NCI-H128 (cell line): ENCODE measurements around the gene PGA3.
"Not testable (repeated sequence)": the region's sequence is repeated elsewhere in the genome, so short reads cannot be mapped to it uniquely, and the experiment has no call there.

Experiments
- DNase-seq: peaks from one replicate; lab custom pipeline; 2025; ENCODE audit not compliant: unreplicated experiment; lab: John Stamatoyannopoulos, UW

PGA3 gene

DNA sequence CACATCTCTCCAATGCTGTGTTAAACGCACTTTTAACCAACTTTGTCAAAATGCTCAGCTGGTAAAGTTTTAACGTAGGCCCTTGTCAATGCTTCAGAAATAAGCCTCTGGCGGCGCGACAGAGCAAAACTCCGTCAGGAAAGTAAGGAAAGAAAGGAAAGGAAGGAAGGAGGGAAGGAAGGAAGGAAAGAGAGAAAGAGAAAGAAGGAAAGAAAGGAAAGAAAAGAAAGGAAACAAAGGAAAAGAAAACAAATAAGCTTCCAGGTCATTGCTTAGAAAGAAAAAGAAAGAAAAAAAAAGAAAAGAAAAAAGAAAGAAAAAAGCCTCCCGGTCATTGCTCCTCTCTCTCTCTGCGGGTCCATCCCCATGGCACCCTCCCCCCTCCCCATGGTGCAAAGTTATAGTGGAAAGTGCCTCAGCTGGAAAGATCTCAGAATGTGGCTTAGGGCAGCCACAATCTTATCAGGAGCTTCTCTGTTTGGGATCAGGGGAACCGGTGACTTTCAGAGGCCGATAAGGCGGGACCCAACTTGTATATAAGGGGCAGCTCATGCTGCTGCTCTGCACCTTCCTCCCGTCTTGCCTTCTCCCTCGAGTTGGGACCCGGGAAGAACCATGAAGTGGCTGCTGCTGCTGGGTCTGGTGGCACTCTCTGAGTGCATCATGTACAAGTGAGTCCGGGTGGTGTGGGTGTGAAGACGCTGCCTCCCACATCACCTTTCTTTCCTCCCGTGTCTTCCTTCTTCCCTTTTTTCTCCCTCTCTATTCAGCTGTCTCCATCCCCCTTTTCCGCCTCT, at the start of gene PGA3:
PGA3 (plus strand) TSS at position 566 of the 797 bp plus-strand sequence; CDS start at position 616, 50 bp downstream.
- not testable (repeated sequence) for DNase-seq

DNA sequence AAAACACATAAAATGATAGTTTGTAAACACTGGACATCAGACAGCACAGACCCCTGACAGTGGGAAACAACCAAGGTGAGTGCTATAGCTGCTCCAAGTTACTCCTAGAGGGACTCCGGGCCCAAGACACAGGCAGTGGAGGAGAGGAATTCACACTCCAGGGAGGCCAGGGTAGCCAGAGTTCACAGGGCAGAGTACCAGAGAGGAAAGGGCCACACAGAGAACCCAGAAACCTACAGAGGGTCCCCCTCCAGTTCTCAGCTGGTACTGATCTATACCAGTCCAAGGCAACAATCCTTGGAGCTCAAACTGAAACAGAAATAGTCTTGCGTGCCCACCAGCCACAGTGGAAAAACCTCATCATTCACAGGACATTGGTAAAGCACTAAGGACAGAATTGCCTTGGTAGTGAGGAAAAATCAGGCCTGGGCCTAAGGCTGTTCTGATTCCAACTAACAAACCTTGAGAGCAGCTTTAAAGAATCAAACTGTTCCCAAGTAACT, 49.7 kb upstream of the PGA3 start:
- no peak for DNase-seq

DNA sequence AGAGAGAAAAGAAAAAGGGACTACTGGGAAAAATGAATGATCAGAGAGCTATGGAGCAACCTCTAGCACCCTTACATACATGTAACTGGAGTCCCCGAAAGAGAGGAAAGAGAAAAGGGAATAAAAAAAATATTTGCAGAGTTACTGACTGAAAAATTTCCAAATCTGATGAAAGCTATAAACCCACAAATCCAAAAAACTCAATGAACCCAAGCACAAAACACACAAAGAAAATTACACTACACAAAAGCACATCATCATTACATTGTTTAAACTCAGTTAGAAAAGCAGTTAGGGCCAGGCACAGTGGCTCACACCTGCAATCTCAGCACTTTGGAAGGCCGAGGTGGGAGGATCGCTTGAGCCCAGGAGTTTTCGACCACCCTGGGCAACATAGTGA, 48.8 kb upstream of the PGA3 start:
- DNase-seq: no peak

DNA sequence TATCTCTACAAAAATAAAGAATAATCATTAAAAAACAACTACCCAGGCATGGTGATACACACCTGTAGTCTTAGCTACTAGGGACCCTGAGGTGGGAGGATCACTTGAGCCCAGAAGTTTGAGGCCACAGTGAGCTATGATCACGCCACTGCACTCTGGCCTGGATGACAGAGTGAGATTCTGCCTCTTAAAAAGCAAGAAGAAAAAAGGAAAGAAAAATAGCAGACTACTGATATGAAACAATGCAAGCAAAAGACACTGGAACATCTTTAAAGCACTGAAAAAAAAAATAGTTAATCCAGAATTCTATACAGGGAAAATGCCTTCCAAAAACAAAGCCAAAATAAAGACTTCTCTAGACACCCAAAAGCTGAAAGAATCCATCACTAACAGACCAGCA, 48.0 kb upstream of the PGA3 start:
- DNase-seq: no peak

DNA sequence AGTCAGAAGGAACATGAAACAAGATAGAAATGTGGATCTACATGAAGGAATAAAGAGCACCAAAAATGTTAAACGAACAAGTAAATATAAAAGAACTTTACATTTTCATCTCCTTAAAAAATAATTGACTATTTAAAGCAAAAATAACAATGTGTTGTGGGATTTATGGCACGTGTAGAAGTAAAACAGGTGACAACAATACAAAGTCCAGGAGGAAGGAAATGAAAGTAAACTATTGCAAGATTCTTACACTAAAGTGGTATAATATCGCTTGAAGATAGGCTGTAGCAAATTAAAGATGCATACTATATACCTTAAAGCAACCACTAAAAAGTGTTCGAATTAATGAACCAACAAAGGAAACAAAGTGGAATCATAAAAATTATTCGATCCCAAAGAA, 47.6 kb upstream of the PGA3 start:
- DNase-seq: no peak

DNA sequence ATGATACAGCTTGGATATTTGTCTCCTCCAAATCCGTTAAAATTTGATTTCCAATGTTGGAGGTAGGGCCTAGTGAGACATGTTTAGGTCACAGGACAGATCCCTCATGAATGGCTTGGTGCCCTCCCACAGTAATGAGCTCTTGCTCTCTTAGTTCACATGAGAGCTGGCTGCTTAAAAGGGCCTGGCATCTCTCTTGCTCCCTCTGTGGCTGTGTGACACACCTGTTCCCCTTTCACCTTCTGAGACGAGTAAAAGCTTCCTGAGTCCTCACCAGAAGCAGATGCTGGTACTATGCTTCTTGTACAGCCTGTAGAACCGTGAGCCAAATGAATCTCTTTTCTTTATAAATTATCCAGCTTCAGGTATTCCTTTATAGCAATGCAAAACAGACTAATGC, 45.6 kb upstream of the PGA3 start:
- DNase-seq: no peak

DNA sequence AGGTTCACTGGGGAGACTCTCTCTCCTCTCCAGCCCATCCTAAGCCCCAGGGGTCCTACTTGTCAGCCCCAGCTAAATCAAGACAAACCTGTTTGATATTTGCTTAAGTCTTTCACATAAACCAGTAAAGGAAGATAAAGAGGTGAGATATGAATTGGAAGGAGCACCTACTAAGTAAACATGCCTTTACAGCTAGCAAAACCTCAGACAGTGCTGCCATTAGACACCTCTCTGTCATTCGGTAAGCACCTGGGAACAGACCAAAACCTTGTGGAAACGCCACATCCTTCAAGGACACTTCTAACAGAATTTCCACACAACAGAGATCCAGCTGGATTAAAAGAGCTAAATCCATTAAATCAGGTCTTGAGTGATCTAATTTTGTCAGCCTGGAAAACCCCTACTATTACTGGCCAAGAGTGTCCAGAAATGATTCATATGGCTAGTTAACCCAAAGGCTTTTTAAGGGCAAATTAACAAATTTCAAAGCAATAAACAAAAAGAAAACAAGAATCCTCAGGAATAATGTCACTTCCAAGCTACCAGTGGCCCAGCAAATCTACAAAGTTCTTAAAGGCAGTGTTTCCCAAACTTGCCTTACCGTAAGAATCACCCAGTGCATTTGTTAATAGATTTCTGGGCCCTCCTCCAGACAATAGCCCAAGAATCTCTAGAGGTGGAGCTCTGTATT, 44.5 kb upstream of the PGA3 start:
- DNase-seq: no peak

DNA sequence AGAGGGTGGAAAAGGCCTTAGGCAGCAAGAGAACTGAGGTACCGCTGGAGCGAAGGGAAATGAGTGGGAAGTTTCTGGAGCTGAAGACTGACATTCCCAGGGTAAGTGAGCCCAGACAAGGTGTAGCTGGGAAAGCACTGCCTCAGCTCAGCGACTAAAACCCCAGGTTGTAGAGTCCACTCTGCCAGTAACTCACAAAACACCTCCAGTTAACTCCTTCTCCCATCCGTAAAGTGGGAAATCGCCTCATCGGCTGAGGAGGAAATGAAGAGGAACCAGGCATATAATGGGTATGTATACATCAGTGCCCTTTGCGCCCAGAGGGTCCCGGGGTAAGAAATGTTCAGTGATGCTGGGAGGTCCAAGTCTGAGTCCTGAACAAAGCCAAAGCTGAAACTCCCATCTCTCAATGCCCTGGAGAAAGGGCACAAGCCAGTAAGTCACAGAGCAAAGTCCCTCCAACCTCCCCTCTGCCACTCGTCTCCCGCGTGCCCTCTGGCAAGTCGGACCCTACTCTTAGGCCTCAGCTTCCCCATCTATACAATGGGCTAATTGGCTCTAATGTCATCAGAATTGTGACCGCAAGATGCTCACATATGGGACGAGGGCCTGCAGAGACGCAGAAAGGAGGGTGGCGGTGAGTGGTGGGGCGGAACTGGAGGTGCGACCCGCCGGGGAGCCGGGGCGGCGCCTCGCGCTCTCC, 42.7 kb upstream of the PGA3 start:
- DNase-seq: no peak

DNA sequence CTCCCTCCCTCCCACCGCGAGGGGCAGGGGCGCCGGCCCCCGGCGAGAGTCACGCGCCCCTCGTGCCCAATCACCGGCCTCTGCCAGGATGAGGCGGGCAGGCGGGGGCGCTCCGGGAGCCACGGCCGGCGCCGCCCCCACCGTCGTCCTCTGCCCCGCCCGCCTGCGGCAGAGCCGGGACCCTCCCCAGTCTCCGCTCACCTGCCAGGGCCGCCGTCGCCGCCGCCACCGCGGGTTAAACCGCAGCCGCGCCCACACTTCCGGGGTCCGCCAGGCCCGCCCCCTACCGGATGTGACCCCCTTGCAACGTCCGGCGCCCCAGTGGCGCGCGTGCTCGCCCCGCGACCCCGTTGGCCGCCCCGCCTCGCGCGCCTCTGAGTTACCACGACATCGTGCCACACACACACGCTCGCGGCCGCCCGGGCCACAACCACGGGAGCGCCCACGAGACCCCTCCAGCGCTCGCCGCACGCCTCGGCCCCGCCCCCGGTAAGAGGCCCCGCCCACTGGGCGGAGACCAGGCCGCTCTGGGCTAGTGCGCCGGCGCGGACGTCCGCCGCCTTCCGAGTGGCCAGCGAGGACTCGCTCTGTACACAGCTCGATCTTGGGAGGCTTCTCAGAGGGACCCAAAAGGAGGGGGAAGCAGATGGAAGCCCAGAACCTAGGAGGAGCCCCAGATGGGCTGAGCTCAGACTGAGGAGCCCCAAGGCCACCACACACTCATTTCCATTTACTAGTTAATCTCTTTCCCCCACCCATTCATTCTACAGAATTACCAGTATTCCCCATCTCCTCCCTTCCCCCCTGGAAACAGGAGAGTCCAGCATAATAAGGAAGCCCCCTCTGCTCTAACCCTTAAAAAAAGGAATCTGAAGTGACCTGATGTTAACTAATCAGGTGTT, 41.9 kb upstream of the PGA3 start, which contains the start of gene VPS37C:
VPS37C (minus strand) TSS at position 237 of the 902 bp plus-strand sequence. CDS start 22,597 bp downstream, outside the sequence.
- peak; percentile 83 for DNase-seq

DNA sequence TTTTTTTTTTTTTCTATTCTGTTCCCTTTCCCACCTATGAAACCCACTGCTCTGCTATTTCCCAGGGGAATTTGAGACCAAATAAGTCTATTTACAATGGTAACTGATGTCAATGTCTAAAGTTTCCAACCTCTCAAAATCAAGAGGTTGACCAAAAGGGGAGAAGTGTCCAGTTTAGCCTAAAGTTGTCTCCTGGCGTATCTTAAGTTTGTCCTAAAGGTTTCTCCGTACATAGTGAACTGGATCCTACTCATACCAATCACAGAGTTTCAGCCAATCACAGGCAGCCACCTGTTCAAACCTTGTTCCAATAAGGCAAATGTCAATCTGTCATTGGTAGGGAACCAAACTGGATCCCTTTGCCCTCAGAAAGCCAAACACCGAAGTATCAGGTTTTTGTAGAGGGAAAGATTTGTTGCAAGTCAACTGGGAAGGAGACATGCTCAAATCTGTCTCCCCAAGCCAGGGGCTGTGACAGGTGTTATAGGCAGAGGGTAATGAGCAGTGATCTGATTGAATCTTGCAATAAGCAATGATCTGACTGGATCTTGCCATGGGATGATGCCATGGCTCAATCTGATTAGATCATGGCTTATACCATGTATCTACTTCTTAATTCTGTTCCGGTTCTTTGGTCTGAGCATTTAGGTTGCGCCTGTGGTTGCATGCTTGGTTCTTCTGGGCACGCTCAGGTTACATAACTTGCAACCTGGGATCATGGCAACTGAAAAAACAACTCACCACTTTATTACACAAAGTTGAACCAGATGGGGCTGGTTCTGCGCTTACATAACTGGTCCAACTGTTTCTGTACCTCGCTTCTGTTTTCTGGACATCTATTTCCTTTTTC, 41.0 kb upstream of the PGA3 start:
- no peak for DNase-seq

DNA sequence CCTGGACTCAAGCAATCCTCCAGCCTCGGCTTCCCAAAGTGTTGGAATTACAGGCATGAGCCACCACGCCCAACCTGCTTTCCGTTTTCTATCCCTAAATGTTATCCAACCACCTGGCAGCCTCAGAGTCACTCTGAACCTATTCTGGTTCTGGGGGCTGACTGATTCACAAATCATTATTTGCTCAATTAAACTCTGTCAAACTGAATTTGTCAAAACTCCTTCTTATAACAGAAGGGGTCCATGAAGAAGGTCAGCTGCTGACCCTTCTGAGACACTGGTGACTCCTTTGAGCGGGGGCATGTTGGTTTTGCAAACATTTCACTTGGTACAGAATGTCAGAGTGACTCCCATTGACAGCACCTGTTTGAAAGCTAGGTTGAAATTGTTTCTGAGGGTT, 40.3 kb upstream of the PGA3 start:
- no peak for DNase-seq

DNA sequence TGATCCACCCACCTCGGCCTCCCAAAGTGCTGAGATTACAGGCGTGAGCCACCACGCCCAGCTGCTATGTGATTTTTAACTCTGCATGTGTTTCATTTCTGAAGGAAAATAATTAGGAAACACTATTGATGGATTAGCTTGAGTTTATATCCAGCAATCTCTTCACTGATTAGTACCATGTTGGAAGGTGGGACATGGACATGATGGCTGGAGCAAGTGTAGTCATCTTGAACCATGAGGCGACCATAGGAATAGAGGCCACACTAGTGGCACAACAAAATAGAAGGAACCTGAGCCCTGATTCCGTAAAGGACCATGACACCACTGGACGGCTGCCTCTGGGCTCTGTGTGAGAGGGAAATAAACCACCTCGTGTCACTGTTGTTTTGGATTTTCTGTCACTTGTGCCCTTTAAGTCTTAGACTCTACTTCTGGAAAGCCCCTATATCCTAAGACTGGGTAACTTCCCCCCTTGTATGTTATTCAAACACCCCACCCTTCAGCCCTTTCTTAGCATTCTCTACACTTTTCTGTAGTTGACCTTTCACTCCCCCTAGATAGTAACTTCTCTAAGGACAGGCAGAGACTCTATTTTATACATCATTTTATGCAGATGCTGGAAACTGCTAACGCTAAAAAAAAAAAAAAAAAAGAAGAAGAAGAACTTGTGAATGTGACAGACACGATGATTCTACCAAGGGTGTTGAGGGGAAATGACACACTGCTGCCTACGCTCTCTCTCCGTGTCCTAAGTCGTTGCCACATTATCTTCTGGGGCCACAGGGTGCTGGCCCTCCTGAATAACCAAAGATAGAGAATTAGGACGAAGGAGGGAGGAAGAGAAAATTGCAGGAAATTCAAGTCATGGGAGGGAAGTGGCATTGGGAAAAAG, 39.4 kb upstream of the PGA3 start:
- DNase-seq: no peak

DNA sequence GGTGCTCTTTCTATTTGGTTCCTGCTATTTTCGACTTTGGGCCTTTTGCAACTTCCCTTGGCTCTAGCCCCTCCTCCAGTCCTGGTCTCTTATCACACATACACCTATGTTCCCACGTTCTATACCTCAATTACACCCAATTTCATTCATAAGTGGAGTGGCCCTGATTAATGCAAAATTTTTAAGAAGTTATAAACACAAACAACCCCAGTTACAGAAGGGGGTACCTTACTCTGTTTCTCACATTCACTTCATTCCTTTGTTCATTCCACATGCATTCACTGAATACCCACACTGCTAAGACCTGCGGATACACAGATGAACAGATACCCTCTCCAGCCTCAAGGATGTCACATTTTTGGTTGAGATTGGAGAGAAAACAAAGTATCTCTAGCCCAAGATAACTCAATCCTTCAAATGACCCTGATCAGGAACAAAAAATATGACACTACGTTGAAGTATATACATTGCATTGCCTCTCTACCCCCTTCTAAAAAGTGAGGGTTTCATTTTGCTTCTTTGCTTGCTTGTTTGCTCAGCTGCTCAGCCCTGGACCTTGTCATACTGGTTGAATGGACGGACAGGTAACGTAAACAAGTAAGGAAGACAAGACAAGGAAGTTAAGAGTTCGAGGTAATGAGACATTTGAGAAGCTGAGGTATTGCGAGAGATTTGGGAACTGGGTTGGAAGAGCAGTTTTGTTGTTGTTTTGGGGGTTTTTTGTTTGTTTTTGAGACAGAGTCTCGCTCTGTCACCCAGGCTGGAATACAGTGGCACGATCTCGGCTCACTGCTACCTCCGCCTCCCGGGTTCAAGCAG, 38.5 kb upstream of the PGA3 start:
- DNase-seq: no peak

DNA sequence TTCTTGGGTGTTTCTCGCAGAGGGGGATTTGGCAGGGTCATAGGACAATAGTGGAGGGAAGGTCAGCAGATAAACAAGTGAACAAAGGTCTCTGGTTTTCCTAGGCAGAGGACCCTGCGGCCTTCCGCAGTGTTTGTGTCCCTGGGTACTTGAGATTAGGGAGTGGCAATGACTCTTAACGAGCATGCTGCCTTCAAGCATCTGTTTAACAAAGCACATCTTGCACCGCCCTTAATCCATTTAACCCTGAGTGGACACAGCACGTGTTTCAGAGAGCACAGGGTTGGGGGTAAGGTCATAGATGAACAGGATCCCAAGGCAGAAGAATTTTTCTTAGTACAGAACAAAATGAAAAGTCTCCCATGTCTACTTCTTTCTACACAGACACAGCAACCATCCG, 37.5 kb upstream of the PGA3 start:
- DNase-seq: not testable (repeated sequence)

DNA sequence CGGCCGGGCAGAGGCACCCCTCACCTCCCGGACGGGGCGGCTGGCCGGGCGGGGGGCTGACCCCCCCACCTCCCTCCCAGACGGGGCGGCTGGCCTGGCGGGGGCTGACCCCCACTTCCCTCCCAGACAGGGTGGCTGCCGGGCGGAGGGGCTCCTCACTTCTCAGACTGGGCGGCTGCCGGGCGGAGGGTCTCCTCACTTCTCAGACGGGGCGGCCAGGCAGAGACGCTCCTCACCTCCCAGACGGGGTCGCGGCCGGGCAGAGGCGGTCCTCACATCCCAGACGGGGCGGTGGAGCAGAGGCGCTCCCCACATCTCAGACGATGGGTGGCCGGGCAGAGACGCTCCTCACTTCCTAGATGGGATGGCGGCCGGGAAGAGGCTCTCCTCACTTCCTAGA, 37.0 kb upstream of the PGA3 start:
- not testable (repeated sequence) for DNase-seq

DNA sequence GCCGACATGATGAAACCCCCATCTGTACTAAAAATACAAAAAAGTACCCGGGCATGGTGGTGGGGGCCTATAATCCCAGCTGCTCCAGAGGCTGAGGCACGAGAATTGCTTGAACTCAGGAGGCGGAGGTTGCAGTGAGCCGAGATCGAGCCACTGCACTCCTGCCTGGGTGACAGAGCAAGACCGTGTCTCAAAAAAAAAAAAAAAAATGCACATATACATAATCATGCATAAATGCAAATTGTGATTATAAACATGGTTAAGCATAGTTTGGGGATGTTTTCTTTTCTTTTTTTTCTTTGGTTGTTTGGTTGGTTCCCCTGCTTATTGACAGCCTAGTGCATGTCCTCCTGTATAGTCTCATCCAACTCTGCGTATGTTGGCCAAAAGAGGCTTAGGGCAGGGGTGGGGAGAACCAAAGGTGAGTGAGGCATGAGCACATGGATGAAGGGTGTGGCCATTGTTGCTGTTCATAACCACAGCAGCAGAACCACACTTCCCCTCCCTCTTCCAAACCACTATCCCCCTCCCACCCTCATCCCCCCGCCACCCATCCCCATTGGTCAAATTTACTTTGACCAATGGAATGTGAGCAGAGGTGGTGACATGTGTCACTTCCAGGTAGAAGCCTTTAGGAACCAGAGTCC, 35.1 kb upstream of the PGA3 start:
- no peak for DNase-seq

DNA sequence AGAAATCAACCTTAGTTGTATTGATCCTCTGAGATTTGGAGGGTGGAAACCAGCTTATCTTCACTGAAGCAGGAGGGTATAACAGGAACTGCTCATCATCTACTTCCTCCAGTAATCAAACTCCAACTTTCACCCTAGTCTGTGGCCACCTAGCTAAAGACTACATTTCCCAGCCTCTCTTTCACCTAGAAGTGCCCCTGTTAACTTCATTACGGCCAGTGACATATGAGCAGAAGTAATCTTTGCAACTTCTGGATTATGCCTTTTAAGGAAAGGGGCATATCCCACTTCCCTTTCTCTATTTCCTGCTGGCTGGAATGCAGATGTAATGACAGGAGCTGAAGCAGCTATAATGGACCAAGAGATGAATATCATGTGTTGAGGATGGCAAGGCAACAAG, 34.5 kb upstream of the PGA3 start:
- no peak for DNase-seq
